Measurements from ENCODE around the gene CCR7. TPM values are rescaled to one million over a fixed set of nuclear protein-coding genes. Genes with fewer than 3 reads are reported as not detected.

CCR7 gene
- total and polyA plus RNA-seq, 2 experiments from 2014 or later, result not detected

- no peak overlapping the region for H3K27ac ChIP-seq
- DNase-seq (ENCODE audit: low read depth in 1 of 2, low spot score in 1 of 2), result no peak
- H3K4me1 ChIP-seq (ENCODE audit: low read depth), result peaks cover 4% of the 10 kb centered on the region
- no peaks in the 10 kb centered on the region for H3K36me3 ChIP-seq
- H3K9me3 ChIP-seq (ENCODE audit: low read depth), result no peaks in the 10 kb centered on the region
- no peaks in the 10 kb centered on the region for H3K27me3 ChIP-seq
- no peak for TF ChIP-seq CTCF (IDR thresholded peaks at IDR 0.05; ENCODE audit: low read depth, low read length)
- no peak overlapping the region for H3K4me3 ChIP-seq
Observed at GRCh38 chr17:40598301-40598618, 33.0 kb upstream of the CCR7 start.

GRCh38 chr17:40597556-40598300 is 32.5 kb upstream of the CCR7 start:
- H3K9me3 ChIP-seq (ENCODE audit: low read depth), result no peaks in the 10 kb centered on the region
- no peak for DNase-seq (ENCODE audit: low read depth in 1 of 2, low spot score in 1 of 2)
- peaks cover 3% of the 10 kb centered on the region for H3K4me1 ChIP-seq (ENCODE audit: low read depth)
- TF ChIP-seq CTCF (IDR thresholded peaks at IDR 0.05; ENCODE audit: low read depth, low read length), result no peak
- H3K27ac ChIP-seq, result no peak overlapping the region
- H3K4me3 ChIP-seq, result no peak overlapping the region
- H3K36me3 ChIP-seq, result no peaks in the 10 kb centered on the region
- no peaks in the 10 kb centered on the region for H3K27me3 ChIP-seq

GRCh38 chr17:40597156-40597555 is 31.9 kb upstream of the CCR7 start:
- no peaks in the 10 kb centered on the region for H3K27me3 ChIP-seq
- no peaks in the 10 kb centered on the region for H3K9me3 ChIP-seq (ENCODE audit: low read depth)
- TF ChIP-seq CTCF (IDR thresholded peaks at IDR 0.05; ENCODE audit: low read depth, low read length), result no peak
- no peaks in the 10 kb centered on the region for H3K36me3 ChIP-seq
- no peak overlapping the region for H3K27ac ChIP-seq
- DNase-seq (ENCODE audit: low read depth in 1 of 2, low spot score in 1 of 2), result no peak
- H3K4me1 ChIP-seq (ENCODE audit: low read depth), result no peaks in the 10 kb centered on the region
- H3K4me3 ChIP-seq, result no peak overlapping the region

GRCh38 chr17:40596261-40596919 is 31.1 kb upstream of the CCR7 start:
- TF ChIP-seq CTCF (IDR thresholded peaks at IDR 0.05; ENCODE audit: low read depth, low read length), result no peak
- no peaks in the 10 kb centered on the region for H3K9me3 ChIP-seq (ENCODE audit: low read depth)
- H3K27me3 ChIP-seq, result no peaks in the 10 kb centered on the region
- H3K4me3 ChIP-seq, result no peak overlapping the region
- no peaks in the 10 kb centered on the region for H3K4me1 ChIP-seq (ENCODE audit: low read depth)
- no peak overlapping the region for H3K27ac ChIP-seq
- no peaks in the 10 kb centered on the region for H3K36me3 ChIP-seq
- no peak for DNase-seq (ENCODE audit: low read depth in 1 of 2, low spot score in 1 of 2)

DNA sequence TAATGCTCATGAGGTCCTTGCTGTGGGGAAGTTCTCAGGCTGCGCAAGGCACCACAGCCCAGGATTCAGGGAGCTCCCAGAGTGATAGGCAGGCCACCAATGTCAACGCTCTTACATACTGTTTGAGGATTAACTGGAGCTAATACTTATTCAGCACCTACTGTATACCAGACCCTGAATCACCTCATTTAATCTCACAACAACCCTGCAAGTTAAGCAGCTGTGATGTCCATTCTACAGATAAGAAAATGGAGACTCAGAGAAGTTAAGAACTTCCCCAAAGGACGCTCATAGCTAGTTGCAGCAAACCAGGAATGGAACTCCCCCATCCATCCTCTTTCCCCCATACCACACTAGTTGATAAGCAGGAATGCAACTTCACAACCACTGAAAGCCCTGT is 25.5 kb upstream of the CCR7 start:
- no peaks in the 10 kb centered on the region for H3K27me3 ChIP-seq
- DNase-seq (ENCODE audit: low read depth in 1 of 2, low spot score in 1 of 2), result no peak
- no peak overlapping the region for H3K4me3 ChIP-seq
- no peak overlapping the region for H3K27ac ChIP-seq
- TF ChIP-seq CTCF (IDR thresholded peaks at IDR 0.05; ENCODE audit: low read depth, low read length), result no peak
- no peaks in the 10 kb centered on the region for H3K9me3 ChIP-seq (ENCODE audit: low read depth)
- H3K4me1 ChIP-seq (ENCODE audit: low read depth), result no peaks in the 10 kb centered on the region
- no peaks in the 10 kb centered on the region for H3K36me3 ChIP-seq
